ENCODE measurements around the gene OPA1. TPM values are rescaled to one million over a fixed set of nuclear protein-coding genes. Genes with fewer than 3 reads are reported as not detected.
A peak's percentile ranks its signal among the peaks of the same experiment; 100 is the strongest.

Gene OPA1
- total and polyA plus RNA-seq, 2 of the 13 experiments (the other 11 are each of a cell fraction or from before 2014, with no cell fraction given), result 26.7 to 78.5 TPM

- TF ChIP-seq ZNF652 (CRISPR knock-in tag; IDR thresholded peaks at IDR 0.05; ENCODE audit: borderline replicate concordance, low read depth) (peak; percentile 59), ZFP36L2 (CRISPR knock-in tag; IDR thresholded peaks at IDR 0.05) (no peak), ZNF776 (CRISPR knock-in tag; IDR thresholded peaks at IDR 0.05) (no peak), ZNF33A (CRISPR knock-in tag; IDR thresholded peaks at IDR 0.05; ENCODE audit: borderline replicate concordance) (no peak), ZBTB14 (CRISPR knock-in tag; IDR thresholded peaks at IDR 0.05) (peak; percentile 15; the same call in 1 of the 2 replicates), MTA1 (CRISPR knock-in tag; IDR thresholded peaks at IDR 0.05; ENCODE audit: borderline replicate concordance) (peak; percentile 97), FOXM1 (CRISPR knock-in tag; IDR thresholded peaks at IDR 0.05) (no peak), ZNF3 (CRISPR knock-in tag; IDR thresholded peaks at IDR 0.05) (0 out of 2 replicates have a peak, but pooled peaks have one; percentile 28), ZNF335 (CRISPR knock-in tag; IDR thresholded peaks at IDR 0.05) (0 out of 2 replicates have a peak, but pooled peaks have one; percentile 34), GABPB1 (CRISPR knock-in tag; IDR thresholded peaks at IDR 0.05) (peak; percentile 69), ZNF543 (CRISPR knock-in tag; IDR thresholded peaks at IDR 0.05) (peak; percentile 90; the same call in 1 of the 2 replicates), REPIN1 (CRISPR knock-in tag; IDR thresholded peaks at IDR 0.05; ENCODE audit: borderline replicate concordance, low read depth) (peak; percentile 90), ZNF558 (CRISPR knock-in tag; IDR thresholded peaks at IDR 0.05; ENCODE audit: borderline replicate concordance) (no peak; the same call in 1 of the 2 replicates), CHCHD3 (CRISPR knock-in tag; IDR thresholded peaks at IDR 0.05) (0 out of 2 replicates have a peak, but pooled peaks have one; percentile 65), PRMT3 (CRISPR knock-in tag; IDR thresholded peaks at IDR 0.05; ENCODE audit: borderline replicate concordance, low read depth) (0 out of 2 replicates have a peak, but pooled peaks have one; percentile 42), ATF7 (IDR thresholded peaks at IDR 0.05) (peak; percentile 69), ATF7 (CRISPR knock-in tag; IDR thresholded peaks at IDR 0.05) (peak; percentile 96), AHR (CRISPR knock-in tag; IDR thresholded peaks at IDR 0.05) (no peak), PHB2 (IDR thresholded peaks at IDR 0.05; ENCODE audit: partially characterized antibody) (no peak), U2AF1 (optimal IDR thresholded peaks at IDR 0.05; ENCODE audit: low read depth, low read length) (no peak)
- TF ChIP-seq, protein P1, sequence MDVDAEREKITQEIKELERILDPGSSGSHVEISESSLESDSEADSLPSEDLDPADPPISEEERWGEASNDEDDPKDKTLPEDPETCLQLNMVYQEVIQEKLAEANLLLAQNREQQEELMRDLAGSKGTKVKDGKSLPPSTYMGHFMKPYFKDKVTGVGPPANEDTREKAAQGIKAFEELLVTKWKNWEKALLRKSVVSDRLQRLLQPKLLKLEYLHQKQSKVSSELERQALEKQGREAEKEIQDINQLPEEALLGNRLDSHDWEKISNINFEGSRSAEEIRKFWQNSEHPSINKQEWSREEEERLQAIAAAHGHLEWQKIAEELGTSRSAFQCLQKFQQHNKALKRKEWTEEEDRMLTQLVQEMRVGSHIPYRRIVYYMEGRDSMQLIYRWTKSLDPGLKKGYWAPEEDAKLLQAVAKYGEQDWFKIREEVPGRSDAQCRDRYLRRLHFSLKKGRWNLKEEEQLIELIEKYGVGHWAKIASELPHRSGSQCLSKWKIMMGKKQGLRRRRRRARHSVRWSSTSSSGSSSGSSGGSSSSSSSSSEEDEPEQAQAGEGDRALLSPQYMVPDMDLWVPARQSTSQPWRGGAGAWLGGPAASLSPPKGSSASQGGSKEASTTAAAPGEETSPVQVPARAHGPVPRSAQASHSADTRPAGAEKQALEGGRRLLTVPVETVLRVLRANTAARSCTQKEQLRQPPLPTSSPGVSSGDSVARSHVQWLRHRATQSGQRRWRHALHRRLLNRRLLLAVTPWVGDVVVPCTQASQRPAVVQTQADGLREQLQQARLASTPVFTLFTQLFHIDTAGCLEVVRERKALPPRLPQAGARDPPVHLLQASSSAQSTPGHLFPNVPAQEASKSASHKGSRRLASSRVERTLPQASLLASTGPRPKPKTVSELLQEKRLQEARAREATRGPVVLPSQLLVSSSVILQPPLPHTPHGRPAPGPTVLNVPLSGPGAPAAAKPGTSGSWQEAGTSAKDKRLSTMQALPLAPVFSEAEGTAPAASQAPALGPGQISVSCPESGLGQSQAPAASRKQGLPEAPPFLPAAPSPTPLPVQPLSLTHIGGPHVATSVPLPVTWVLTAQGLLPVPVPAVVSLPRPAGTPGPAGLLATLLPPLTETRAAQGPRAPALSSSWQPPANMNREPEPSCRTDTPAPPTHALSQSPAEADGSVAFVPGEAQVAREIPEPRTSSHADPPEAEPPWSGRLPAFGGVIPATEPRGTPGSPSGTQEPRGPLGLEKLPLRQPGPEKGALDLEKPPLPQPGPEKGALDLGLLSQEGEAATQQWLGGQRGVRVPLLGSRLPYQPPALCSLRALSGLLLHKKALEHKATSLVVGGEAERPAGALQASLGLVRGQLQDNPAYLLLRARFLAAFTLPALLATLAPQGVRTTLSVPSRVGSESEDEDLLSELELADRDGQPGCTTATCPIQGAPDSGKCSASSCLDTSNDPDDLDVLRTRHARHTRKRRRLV (CRISPR knock-in tag; IDR thresholded peaks at IDR 0.05), result no peak; the same call in 1 of the 2 replicates
These were observed 119.1 kb downstream of the OPA1 start (continued) for GRCh38 chr3:193711964-193712598.
